ENCODE data around the gene CDCP2.

The CDCP2 gene

GRCh38 chr1:54118704-54119103, 34.1 kb downstream of the CDCP2 start:
- TF ChIP-seq CTCF (IDR thresholded peaks at IDR 0.05) = no peak

GRCh38 chr1:54117815-54118563, 34.8 kb downstream of the CDCP2 start:
- no peak for TF ChIP-seq CTCF (IDR thresholded peaks at IDR 0.05)

GRCh38 chr1:54115520-54115919, 37.3 kb downstream of the CDCP2 start:
- TF ChIP-seq CTCF (IDR thresholded peaks at IDR 0.05) = no peak

GRCh38 chr1:54114955-54115354, 37.8 kb downstream of the CDCP2 start:
- no peak for TF ChIP-seq CTCF (IDR thresholded peaks at IDR 0.05)

GRCh38 chr1:54114001-54114400, 38.8 kb downstream of the CDCP2 start:
- no peak for TF ChIP-seq CTCF (IDR thresholded peaks at IDR 0.05)

GRCh38 chr1:54112705-54113368, 40.0 kb downstream of the CDCP2 start:
- TF ChIP-seq CTCF (IDR thresholded peaks at IDR 0.05) = no peak

GRCh38 chr1:54112027-54112426, 40.8 kb downstream of the CDCP2 start:
- no peak for TF ChIP-seq CTCF (IDR thresholded peaks at IDR 0.05)

All from LNCAP (cell line).